HL-60/S4 (cell line): Measurements from ENCODE around the gene CYP1A2.
"Not testable (repeated sequence)": the region's sequence is repeated elsewhere in the genome, so short reads cannot be mapped to it uniquely, and the experiment has no call there.

Experiments used
- in situ Hi-C: fragments of 300-500 bp; cut with MboI; formaldehyde crosslinking; loops from 2 replicates; pipeline ENCODE4 v1.14.3; 2022; ENCODE audit warnings: low sequenced_read_pairs

Gene CYP1A2

DNA sequence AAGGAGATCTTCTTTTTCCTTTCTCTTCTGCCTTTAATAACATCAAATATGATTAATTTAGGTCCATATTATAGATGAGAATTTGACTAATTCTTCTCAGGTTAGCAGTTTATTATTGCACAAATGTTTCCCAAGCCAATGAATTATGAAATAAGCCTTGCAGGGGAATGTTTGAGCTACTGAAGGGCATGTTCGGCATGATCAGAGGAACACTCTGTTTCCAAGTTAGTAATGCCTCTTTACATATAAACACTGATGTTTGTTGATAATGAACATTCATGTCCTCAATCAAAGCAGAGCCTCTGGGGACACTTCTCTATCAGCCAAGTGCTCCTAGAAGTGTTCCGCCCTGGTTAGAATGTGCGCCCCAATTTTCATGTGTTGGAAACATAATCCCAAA is 13.3 kb upstream of the CYP1A2 start:
- in situ Hi-C loops, result no loop called here

GRCh38 chr15:74738239-74738638 is 10.4 kb upstream of the CYP1A2 start:
- in situ Hi-C loops, result not testable (repeated sequence)

- in situ Hi-C loops, result no loop called here
Measured at GRCh38 chr15:74742422-74742821, 6.2 kb upstream of the CYP1A2 start.

- in situ Hi-C loops, result no loop called here
Measured at GRCh38 chr15:74746389-74746788, 2.3 kb upstream of the CYP1A2 start.

- in situ Hi-C loops, result loop anchor here (10.0 kb wide), 1 partner anchor 95 kb away; no protein-coding TSS in a partner anchor
Measured at GRCh38 chr15:74749832-74750231, 1.2 kb downstream of the CYP1A2 start.

GRCh38 chr15:74750751-74751150 is 2.1 kb downstream of the CYP1A2 start:
- in situ Hi-C loops, result loop anchor here (10.0 kb wide), 1 partner anchor 96 kb away; no protein-coding TSS in a partner anchor

- in situ Hi-C loops, result loop anchor here (10.0 kb wide), 1 partner anchor 97 kb away; no protein-coding TSS in a partner anchor
Measured at GRCh38 chr15:74752011-74752410, 3.4 kb downstream of the CYP1A2 start.

DNA sequence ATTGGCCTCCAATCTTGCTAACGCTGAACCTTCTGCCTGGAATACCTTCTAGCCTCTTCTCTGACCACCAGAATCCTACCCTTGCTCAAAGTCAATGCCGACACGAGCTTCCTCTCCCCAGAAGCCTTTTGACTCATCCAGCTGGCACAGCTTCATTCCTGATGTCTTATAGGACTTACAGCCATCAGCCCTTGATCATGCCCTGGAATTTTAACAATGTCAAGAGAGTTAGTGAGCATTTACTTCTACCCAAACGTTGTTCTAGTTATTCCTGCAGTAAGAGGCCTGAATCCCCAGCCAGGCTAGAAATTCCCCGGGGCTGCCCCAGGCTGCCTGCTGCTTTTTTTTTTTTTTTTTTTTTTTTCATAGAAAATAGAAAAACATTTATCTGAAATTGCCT is 3.9 kb downstream of the CYP1A2 start:
- in situ Hi-C loops, result loop anchor here (10.0 kb wide), 1 partner anchor 98 kb away; no protein-coding TSS in a partner anchor

- in situ Hi-C loops, result loop anchor here (10.0 kb wide), 1 partner anchor 100 kb away; no protein-coding TSS in a partner anchor
Measured at GRCh38 chr15:74754593-74755215, 6.1 kb downstream of the CYP1A2 start.

GRCh38 chr15:74758736-74759135 is 10.1 kb downstream of the CYP1A2 start:
- in situ Hi-C loops, result loop anchor here (10.0 kb wide), 1 partner anchor 104 kb away; no protein-coding TSS in a partner anchor

DNA sequence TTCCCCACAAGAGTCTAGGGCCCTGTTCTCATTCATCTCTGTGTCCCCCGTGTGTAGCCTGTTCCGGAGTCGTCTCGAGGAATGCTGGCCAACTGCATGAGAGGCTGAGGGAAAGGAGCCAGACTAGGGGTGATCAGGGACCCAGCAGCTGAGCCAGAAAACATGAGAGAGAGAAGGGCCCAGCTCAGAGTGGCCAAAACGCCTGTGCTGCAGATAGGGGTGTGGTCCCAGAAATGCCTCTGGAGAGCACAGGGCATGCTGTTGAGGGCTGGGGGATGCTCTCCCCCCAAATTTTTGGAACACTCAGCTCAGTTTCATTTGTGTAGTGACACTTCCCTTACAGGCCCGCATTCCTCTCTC is 14.1 kb downstream of the CYP1A2 start:
- in situ Hi-C loops, result loop anchor here (10.0 kb wide), 2 partner anchors 128 to 388 kb away; no protein-coding TSS in a partner anchor

DNA sequence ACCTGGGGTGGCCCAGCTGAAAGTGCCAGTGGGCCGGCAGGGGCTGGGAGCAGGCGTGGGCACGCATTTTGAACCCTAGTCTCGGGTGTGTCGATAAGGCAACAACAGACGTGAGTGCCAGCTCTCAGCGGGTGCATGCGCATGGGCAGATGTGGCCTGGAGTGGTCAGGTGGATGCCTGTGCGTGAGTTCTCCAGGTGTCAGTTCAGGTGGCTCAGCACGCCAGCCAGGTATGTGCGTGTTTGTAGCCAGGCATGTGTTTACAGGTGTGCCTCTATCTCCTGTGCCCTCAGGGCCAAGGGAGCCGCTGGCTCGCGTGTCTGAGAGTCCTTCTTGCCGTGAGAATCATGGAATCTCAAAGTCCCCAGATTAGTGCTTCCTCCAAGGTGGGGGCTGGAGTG is 14.8 kb downstream of the CYP1A2 start:
- in situ Hi-C loops, result loop anchor here (10.0 kb wide), 2 partner anchors 129 to 389 kb away; no protein-coding TSS in a partner anchor

- in situ Hi-C loops, result loop anchor here (10.0 kb wide), 2 partner anchors 133 to 393 kb away; no protein-coding TSS in a partner anchor
Measured at GRCh38 chr15:74767167-74768098, 18.8 kb downstream of the CYP1A2 start.

- in situ Hi-C loops, result loop anchor here (10.0 kb wide), 2 partner anchors 133 to 393 kb away; no protein-coding TSS in a partner anchor
Measured at GRCh38 chr15:74768099-74768770, 19.6 kb downstream of the CYP1A2 start.

DNA sequence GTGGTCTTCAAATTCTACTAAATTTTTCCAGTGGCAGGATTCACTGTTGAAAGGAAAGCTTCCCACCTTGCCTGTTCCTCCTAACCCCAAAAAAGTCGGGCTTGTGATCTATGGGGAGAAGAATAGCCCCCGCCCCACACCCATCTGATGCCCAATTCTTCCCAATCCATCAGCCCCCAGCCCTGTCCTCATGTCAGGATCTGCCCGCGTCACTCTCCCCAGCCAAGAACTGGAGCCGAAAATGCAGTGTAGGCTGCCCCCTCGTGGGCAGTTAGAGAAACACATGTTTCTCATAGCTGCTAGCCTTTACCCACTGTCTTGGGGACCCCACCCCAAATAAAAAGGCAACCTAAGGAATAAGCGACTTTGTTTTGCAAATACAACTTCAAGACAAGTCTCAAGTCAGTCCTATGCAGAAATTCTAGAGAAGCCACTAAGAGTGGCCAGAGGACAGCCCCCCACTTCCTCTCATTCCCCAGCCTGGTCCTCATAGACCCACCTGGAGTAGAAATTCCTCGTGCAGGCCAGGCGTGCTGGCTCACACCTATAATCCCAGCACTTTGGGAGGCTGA is 20.2 kb downstream of the CYP1A2 start:
- in situ Hi-C loops, result loop anchor here (10.0 kb wide), 2 partner anchors 134 to 394 kb away; no protein-coding TSS in a partner anchor

DNA sequence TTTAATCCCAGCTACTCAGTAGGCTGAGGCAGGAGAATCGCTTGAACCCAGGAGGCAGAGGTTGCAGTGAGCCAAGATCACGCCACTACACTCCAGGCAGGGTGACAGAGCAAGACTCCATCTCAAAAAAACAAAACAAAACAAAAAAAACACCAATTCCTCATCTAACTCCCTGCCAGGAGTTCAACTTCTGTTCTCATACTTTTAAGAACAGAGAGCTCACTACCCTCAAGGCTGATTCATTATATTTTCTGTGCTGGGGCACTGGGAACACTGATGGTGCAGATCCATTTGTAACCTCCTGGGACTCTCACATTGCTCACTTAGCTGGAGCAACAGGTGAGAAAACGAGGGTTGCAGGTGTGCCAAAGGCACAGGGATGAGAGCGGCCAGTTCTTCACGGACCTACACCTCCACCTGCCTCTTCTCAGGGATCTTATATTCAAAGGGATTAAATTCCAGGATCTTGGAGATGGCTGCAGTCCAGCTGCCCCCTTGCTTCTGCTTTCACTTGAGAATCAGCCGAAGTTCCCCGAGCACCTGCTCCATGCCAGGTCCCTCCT is 20.9 kb downstream of the CYP1A2 start:
- in situ Hi-C loops, result loop anchor here (10.0 kb wide), 3 partner anchors 135 to 395 kb away; no protein-coding TSS in a partner anchor

GRCh38 chr15:74770211-74770903 is 21.7 kb downstream of the CYP1A2 start:
- in situ Hi-C loops, result loop anchor here (10.0 kb wide), 1 partner anchor 174 kb away; no protein-coding TSS in a partner anchor

DNA sequence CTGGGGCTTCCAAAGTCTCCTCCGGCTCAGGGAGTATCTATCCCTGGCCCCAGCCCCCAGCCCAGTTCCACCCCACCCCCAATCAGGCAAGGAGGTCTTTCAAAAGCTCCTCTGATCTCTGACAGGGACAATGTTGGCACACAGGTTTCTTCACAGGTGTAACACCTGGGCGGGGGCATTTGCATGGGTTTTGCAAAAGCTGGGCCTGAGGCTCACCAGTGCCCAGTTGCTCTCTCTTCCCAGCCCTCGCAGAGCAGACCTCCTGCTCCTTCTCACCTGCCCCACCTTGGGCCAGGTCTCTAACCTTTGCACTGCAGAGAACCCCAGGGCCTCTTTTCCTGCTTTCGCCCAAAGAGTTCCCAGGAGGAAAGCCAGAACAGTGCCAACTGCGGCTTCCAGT is 24.7 kb downstream of the CYP1A2 start:
- in situ Hi-C loops, result loop anchor here (10.0 kb wide), 1 partner anchor 171 kb away; no protein-coding TSS in a partner anchor

GRCh38 chr15:74773731-74774252 is 25.1 kb downstream of the CYP1A2 start:
- in situ Hi-C loops, result loop anchor here (10.0 kb wide), 1 partner anchor 171 kb away; no protein-coding TSS in a partner anchor
